ENCODE data around the gene SEC22C.

The SEC22C gene

GRCh38 chr3:42498034-42498433, 83.7 kb downstream of the SEC22C start:
- no peak for DNase-seq (ENCODE audit: low spot score)

All from Ammon's horn (tissue), 1 donor.